Lung (tissue), 12 donors: ENCODE data around the gene MPZL1. TPM values are rescaled to one million over a fixed set of nuclear protein-coding genes. Genes with fewer than 3 reads are reported as not detected.
"Not testable (repeated sequence)": the region's sequence is repeated elsewhere in the genome, so short reads cannot be mapped to it uniquely, and the experiment has no call there.

Experiments
- ATAC-seq: fragments of 200-7000 bp; cut with Tn5 transposase; one replicate; pipeline ENCODE4 v1.9.1; 2020; ENCODE audit warnings: moderate number of reproducible peaks; ENCODE audit not compliant: insufficient read depth, low FRiP score
- DNase-seq, 3 donors: peaks; one replicate each; pipeline ENCODE4 v3.0.0-alpha.2; 2013 to 2017
- H3K27ac ChIP-seq, 2 donors: one replicate each; pipeline ENCODE4 v1.5.1; 2013; ENCODE audit warnings: mild to moderate bottlenecking in 2 of 2, moderate library complexity in 2 of 2, control low read depth in 1 of 2, inconsistent platforms in 1 of 2, low read depth in 1 of 2, low read length in 1 of 2
- H3K27me3 ChIP-seq, 3 donors: one replicate each; pipeline ENCODE4 v1.5.1; 2013; ENCODE audit warnings: low read length in 2 of 3; ENCODE audit not compliant: control insufficient read depth in 3 of 3, insufficient read depth in 3 of 3
- H3K36me3 ChIP-seq, 4 donors: one replicate each; pipeline ENCODE4 v1.5.1; 2013; ENCODE audit warnings: low read length in 4 of 4, mild to moderate bottlenecking in 1 of 4, moderate library complexity in 1 of 4; ENCODE audit not compliant: control insufficient read depth in 4 of 4, insufficient read depth in 4 of 4
- H3K4me1 ChIP-seq, 5 donors: one replicate each; pipeline ENCODE4 v1.5.1; 2013; ENCODE audit warnings: low read length in 5 of 5, mild to moderate bottlenecking in 2 of 5, moderate library complexity in 1 of 5; ENCODE audit not compliant: control insufficient read depth in 5 of 5, insufficient read depth in 5 of 5
- H3K4me3 ChIP-seq: one replicate; pipeline ENCODE4 v1.5.1; 2013; ENCODE audit warnings: mild to moderate bottlenecking, control low read depth, moderate library complexity
- H3K9ac ChIP-seq, 2 donors: one replicate each; pipeline ENCODE4 v1.5.1; 2013; ENCODE audit warnings: low read length in 2 of 2, control low read depth in 1 of 2; ENCODE audit not compliant: insufficient read depth in 1 of 2
- H3K9me3 ChIP-seq, 4 donors: one replicate each; pipeline ENCODE4 v1.5.1; 2013; ENCODE audit warnings: low read length in 3 of 4, mild to moderate bottlenecking in 1 of 4, moderate library complexity in 1 of 4; ENCODE audit not compliant: control insufficient read depth in 4 of 4, insufficient read depth in 3 of 4
- WGBS, 2 donors: extraction: QIAGEN DNeasy Blood & Tissue Kit; methylation state at CpG; one replicate each; pipeline ENCODE4 v1.1.7; 2013; 5-methylcytosine and 5-hydroxymethylcytosine counted together
- polyA plus RNA-seq, 2 donors: library from polyadenylated mRNA; stranded (reverse); fragments of 200-250 nt; gene quantifications; one replicate each; pipeline ENCODE4 v1.2.1, GENCODE V29; 2013
- total RNA-seq, 2 donors: library from RNA; depleted of rRNA in 1 of 2; stranded (reverse); fragments of >200 nt in 1 of 2; gene quantifications; one replicate each; pipeline ENCODE4 v1.2.1, GENCODE V29; 2014 to 2021
- TF ChIP-seq, protein P1 (sequence below): IDR thresholded peaks from 2 replicates; pipeline ENCODE4 v1.5.1; 2012; ENCODE audit warnings: mild to moderate bottlenecking; ENCODE audit errors: control extremely low read depth, extremely low read depth
- donor health status: control.
- donor health status: control.
- donor health status: Bipolar disorder and iron deficiency.
- donor health status: healthy.
- donor health status: DM: yes; HTN: yes; CAD: no.

The MPZL1 gene
- total and polyA plus RNA-seq, 4 donors: 25.3 to 116 (median 77.0) TPM

DNA sequence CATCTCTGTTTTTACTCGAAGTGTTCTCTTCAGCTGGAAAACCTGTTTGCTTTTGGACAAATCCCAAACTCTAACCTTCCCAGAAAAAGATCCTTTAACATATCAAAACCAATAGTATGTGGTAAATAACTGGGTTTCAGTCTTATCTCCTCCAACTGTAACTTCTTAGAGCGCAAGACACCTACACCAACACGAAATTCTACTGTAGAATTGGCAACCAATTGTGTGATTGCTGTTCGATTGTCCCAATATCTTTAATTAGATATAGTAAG is 5.8 kb upstream of the MPZL1 start:
- Histone ChIP-seq H3K4me3 (no peak overlapping the region), H3K27ac (no peak overlapping the region), H3K4me1 (peaks cover 0 to 5% (median 0%) of the 10 kb centered on the region in 5 donors), H3K36me3 (no peaks in the 10 kb centered on the region), H3K9ac (peak overlapping the region in 1 of 2 donors; percentile 70), H3K9me3 (no peaks in the 10 kb centered on the region), H3K27me3 (no peaks in the 10 kb centered on the region)
- 0 to 2% methylated on average over 4 of the region's 4 CpGs for WGBS, 2 donors
- TF ChIP-seq, protein P1, sequence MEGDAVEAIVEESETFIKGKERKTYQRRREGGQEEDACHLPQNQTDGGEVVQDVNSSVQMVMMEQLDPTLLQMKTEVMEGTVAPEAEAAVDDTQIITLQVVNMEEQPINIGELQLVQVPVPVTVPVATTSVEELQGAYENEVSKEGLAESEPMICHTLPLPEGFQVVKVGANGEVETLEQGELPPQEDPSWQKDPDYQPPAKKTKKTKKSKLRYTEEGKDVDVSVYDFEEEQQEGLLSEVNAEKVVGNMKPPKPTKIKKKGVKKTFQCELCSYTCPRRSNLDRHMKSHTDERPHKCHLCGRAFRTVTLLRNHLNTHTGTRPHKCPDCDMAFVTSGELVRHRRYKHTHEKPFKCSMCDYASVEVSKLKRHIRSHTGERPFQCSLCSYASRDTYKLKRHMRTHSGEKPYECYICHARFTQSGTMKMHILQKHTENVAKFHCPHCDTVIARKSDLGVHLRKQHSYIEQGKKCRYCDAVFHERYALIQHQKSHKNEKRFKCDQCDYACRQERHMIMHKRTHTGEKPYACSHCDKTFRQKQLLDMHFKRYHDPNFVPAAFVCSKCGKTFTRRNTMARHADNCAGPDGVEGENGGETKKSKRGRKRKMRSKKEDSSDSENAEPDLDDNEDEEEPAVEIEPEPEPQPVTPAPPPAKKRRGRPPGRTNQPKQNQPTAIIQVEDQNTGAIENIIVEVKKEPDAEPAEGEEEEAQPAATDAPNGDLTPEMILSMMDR: no peak
- ATAC-seq (no peak), DNase-seq (no peak)

DNA sequence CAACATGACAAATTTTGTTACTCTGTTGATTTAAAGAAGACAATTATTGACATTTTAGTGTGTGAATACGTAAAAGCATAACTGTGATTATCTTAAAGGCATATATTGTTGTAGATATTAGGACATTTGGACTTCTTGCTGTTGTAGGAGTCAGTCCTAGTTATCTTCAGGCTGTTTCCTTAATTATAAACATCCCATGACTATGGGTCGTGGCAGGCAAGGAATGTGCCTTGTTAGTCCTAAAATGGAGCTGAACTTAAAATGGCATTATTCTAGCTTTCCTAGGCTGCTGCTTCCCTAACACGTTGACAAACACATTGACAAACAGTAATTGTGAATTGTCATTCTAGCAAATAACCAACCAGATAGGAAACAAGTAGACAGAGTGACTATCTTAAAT is 4.4 kb upstream of the MPZL1 start:
- TF ChIP-seq, protein P1: no peak
- H3K4me3 ChIP-seq: no peak overlapping the region
- WGBS, 2 donors: 81 to 83% methylated on average over 3 of the region's 3 CpGs

DNA sequence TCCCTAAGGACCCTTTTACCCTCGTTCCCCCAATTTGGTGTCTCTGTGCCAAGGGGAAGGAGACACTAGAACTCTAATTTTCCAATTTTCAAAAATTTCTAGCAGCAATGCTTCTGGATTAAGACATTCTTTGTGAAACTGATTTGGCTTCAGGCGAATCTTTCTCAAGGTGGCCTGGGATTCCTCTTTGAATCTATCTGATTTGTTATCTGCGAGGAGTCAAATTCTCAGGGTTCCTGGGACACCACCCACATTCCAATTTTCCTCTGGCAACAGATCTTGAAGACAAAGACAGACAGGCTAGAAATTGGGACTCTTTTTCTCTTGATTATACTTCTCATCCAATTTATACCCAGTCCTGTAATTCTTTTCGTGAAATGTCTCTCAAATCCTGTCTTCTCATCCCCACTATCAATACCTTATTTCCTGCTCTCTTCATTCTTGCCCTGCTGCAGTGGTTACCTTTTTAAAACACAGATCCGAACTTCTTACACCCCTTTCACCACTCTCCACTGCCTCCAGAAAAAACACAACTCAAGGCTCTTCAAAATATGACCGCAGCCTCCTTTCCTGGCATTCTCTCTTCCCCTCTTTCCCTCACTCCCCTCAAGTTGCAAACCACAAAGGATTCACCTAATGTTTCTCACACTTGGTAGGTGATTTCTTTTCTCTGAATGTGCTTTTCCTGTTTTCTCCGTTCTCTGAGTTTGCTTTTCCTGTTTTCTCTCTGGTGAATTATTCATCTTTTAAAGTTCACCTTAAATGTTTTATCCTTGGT is 2.7 kb upstream of the MPZL1 start:
- DNase-seq: no peak
- Histone ChIP-seq H3K36me3 (no peaks in the 10 kb centered on the region), H3K4me3 (no peak overlapping the region), H3K27me3 (no peaks in the 10 kb centered on the region), H3K9ac (no peak overlapping the region), H3K4me1 (peaks cover 3 to 19% (median 8%) of the 10 kb centered on the region in 5 donors), H3K27ac (no peak overlapping the region), H3K9me3 (no peaks in the 10 kb centered on the region)
- TF ChIP-seq, protein P1: no peak
- no peak for ATAC-seq
- WGBS, 2 donors: 84% methylated on average over 7 of the region's 7 CpGs

More for the DNA sequence above, 4.4 kb upstream of the MPZL1 start:
- H3K27me3 ChIP-seq: no peaks in the 10 kb centered on the region
- H3K27ac ChIP-seq: no peak overlapping the region
- ATAC-seq (no peak), DNase-seq (no peak)
- no peaks in the 10 kb centered on the region for H3K9me3 ChIP-seq
- H3K36me3 ChIP-seq: no peaks in the 10 kb centered on the region
- no peak overlapping the region for H3K9ac ChIP-seq
- H3K4me1 ChIP-seq: peaks cover 0 to 9% (median 0%) of the 10 kb centered on the region in 5 donors

DNA sequence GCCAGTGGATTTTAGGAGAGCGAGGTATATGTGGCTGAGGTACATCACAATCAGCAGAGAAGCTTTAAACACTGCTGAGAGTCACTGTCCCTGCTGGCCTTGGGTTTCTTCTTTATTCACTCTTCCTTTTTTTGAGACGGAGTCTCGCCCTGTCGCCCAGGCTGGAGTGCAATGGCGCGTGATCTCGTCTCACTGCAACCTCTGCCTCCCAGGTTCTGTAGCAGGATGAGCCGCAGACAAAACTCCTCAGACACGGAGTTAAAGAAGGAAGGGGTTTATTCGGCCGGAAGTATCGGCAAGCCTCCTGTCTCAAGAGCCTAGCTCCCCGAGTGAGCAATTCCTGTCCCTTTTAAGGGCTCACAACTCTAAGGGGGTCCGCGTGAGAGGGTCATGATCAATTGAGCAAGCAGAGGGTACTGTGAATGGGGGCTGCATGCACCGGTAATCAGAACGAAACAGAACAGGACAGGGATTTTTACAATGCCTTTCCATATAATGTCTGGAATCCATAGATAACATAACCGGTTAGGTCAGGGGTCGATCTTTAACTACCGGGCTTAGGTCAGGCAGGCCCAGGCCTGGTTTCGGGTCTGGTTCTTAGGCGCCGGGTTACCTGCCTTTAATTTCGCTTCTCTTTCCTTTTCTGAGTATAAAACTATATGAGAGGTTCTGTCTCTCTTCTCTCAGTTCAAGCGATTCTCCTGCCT is 1.9 kb upstream of the MPZL1 start:
- not testable (repeated sequence) for H3K27ac ChIP-seq, DNase-seq, H3K27me3 ChIP-seq, H3K9me3 ChIP-seq, ATAC-seq, H3K4me3 ChIP-seq, H3K36me3 ChIP-seq, H3K9ac ChIP-seq
- 81 to 89% methylated on average over 25 of the region's 25 CpGs for WGBS, 2 donors
- peaks cover 5 to 20% (median 11%) of the 10 kb centered on the region in 5 donors for H3K4me1 ChIP-seq
